NOMO-1 treated with dmso at 0.1 percent for 144 hours (cell line): ENCODE measurements around the gene SUPT3H.
"Not testable (repeated sequence)": the region's sequence is repeated elsewhere in the genome, so short reads cannot be mapped to it uniquely, and the experiment has no call there.

Source experiments
- DNase-seq: peaks from one replicate; lab custom pipeline; 2025; ENCODE audit not compliant: unreplicated experiment; lab: John Stamatoyannopoulos, UW

Gene SUPT3H

GRCh38 chr6:45327956-45328522 lies 49.7 kb downstream of the SUPT3H start, which contains the start of gene RUNX2:
RUNX2 (plus strand) TSS chr6:45328330; CDS start chr6:45328727, 397 bp downstream.
- DNase-seq = no peak

- DNase-seq = no peak
Measured at GRCh38 chr6:45326698-45327417, 50.9 kb downstream of the SUPT3H start.

- no peak for DNase-seq
Measured at GRCh38 chr6:45323656-45324224, 54.0 kb downstream of the SUPT3H start.

- DNase-seq = no peak
Measured at GRCh38 chr6:45320349-45320748, 57.4 kb downstream of the SUPT3H start.

GRCh38 chr6:45314146-45314545 lies 63.6 kb downstream of the SUPT3H start:
- no peak for DNase-seq

- no peak for DNase-seq
Measured at GRCh38 chr6:45310118-45310788, 67.5 kb downstream of the SUPT3H start.

GRCh38 chr6:45305546-45305945 lies 72.2 kb downstream of the SUPT3H start:
- DNase-seq = no peak

- no peak for DNase-seq
Measured at GRCh38 chr6:45302832-45303231, 74.9 kb downstream of the SUPT3H start.

- no peak for DNase-seq
Measured at GRCh38 chr6:45301348-45302142, 76.2 kb downstream of the SUPT3H start.

- DNase-seq = no peak
Measured at GRCh38 chr6:45300736-45301135, 77.0 kb downstream of the SUPT3H start.

GRCh38 chr6:45299096-45299581 lies 78.6 kb downstream of the SUPT3H start:
- DNase-seq = no peak

- DNase-seq = no peak
Measured at GRCh38 chr6:45297320-45297719, 80.4 kb downstream of the SUPT3H start.

- not testable (repeated sequence) for DNase-seq
Measured at GRCh38 chr6:45294065-45294701, 83.6 kb downstream of the SUPT3H start.

- DNase-seq = no peak
Measured at GRCh38 chr6:45293306-45293705, 84.4 kb downstream of the SUPT3H start.

- no peak for DNase-seq
Measured at GRCh38 chr6:45289751-45290514, 87.8 kb downstream of the SUPT3H start.

- not testable (repeated sequence) for DNase-seq
Measured at GRCh38 chr6:45286707-45287106, 91.0 kb downstream of the SUPT3H start.

- no peak for DNase-seq
Measured at GRCh38 chr6:45278367-45278766, 99.4 kb downstream of the SUPT3H start.

- DNase-seq = not testable (repeated sequence)
Measured at GRCh38 chr6:45277741-45278140, 100.0 kb downstream of the SUPT3H start.

- DNase-seq = no peak
Measured at GRCh38 chr6:45275358-45275757, 102.4 kb downstream of the SUPT3H start.

GRCh38 chr6:45272626-45273025 lies 105.1 kb downstream of the SUPT3H start:
- DNase-seq = no peak
